ENCODE results near the gene VTI1A.

DNA sequence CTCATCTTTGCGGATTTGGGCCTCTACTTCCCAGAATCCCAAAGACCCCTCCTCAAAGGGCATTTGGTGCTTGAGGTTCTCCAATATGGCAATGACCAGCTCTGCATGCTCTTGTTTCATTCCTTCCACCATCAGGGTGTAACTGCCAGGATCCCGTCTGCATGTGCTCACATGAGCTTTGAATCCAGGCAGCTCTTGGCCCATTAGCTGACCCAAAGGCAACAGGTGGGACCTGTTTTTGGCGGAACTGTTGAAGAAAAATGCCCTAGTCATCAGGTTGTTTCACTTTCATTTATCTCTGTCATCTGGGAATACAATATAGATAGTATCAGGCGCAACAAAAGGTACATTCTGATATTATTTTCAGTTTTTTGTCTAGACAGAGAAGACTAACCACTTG is 343.9 kb downstream of the VTI1A start:
- TF ChIP-seq, protein P1, sequence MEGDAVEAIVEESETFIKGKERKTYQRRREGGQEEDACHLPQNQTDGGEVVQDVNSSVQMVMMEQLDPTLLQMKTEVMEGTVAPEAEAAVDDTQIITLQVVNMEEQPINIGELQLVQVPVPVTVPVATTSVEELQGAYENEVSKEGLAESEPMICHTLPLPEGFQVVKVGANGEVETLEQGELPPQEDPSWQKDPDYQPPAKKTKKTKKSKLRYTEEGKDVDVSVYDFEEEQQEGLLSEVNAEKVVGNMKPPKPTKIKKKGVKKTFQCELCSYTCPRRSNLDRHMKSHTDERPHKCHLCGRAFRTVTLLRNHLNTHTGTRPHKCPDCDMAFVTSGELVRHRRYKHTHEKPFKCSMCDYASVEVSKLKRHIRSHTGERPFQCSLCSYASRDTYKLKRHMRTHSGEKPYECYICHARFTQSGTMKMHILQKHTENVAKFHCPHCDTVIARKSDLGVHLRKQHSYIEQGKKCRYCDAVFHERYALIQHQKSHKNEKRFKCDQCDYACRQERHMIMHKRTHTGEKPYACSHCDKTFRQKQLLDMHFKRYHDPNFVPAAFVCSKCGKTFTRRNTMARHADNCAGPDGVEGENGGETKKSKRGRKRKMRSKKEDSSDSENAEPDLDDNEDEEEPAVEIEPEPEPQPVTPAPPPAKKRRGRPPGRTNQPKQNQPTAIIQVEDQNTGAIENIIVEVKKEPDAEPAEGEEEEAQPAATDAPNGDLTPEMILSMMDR (IDR thresholded peaks at IDR 0.05), result no peak
- no peak for TF ChIP-seq POLR2A (IDR thresholded peaks at IDR 0.05)

Measured in adrenal gland (tissue), 5 donors.